Endodermal cell (in vitro differentiated cells): Measurements from ENCODE around the gene ARL16. TPM values are rescaled to one million over a fixed set of nuclear protein-coding genes. Genes with fewer than 3 reads are reported as not detected.

Experiments
- DNase-seq: peaks from one replicate; pipeline ENCODE4 v3.0.0-alpha.2; 2017
- H3K27ac ChIP-seq: 2 replicates; pipeline ENCODE4 v1.5.1; 2013; ENCODE audit warnings: mild to moderate bottlenecking, low read depth, low read length, moderate library complexity
- H3K27me3 ChIP-seq: 2 replicates; pipeline ENCODE4 v1.6.1; 2013; ENCODE audit warnings: mild to moderate bottlenecking, low read length, moderate library complexity; ENCODE audit not compliant: insufficient read depth, control insufficient read depth, poor library complexity, severe bottlenecking
- H3K36me3 ChIP-seq: 2 replicates; pipeline ENCODE4 v1.7.0; 2013; ENCODE audit warnings: mild to moderate bottlenecking, low read length, moderate library complexity; ENCODE audit not compliant: control insufficient read depth, insufficient read depth
- H3K4me1 ChIP-seq: one replicate; pipeline ENCODE4 v1.7.0; 2013; ENCODE audit warnings: low read length; ENCODE audit not compliant: control insufficient read depth, insufficient read depth
- H3K4me3 ChIP-seq: 2 replicates; pipeline ENCODE4 v1.5.1; 2013; ENCODE audit warnings: mild to moderate bottlenecking, low read length, moderate library complexity
- H3K9ac ChIP-seq: 2 replicates; pipeline ENCODE4 v1.6.1; 2013; ENCODE audit warnings: mild to moderate bottlenecking, low read length, moderate library complexity; ENCODE audit not compliant: poor library complexity, severe bottlenecking; ENCODE audit errors: extremely low read depth
- H3K9me3 ChIP-seq: 2 replicates; pipeline ENCODE4 v1.6.1; 2013; ENCODE audit warnings: mild to moderate bottlenecking, low read length, moderate library complexity; ENCODE audit not compliant: control insufficient read depth
- H3K27ac Mint-ChIP-seq: 2 replicates; pipeline ENCODE4 v1.8.0; 2020; ENCODE audit warnings: mixed read lengths
- H3K27me3 Mint-ChIP-seq: 2 replicates; pipeline ENCODE4 v1.8.0; 2021; ENCODE audit warnings: mild to moderate bottlenecking, mixed read lengths; ENCODE audit not compliant: insufficient read depth
- H3K36me3 Mint-ChIP-seq: 2 replicates; pipeline ENCODE4 v1.8.0; 2020; ENCODE audit warnings: low read depth, mixed read lengths
- H3K4me1 Mint-ChIP-seq: 2 replicates; pipeline ENCODE4 v1.8.0; 2020; ENCODE audit warnings: mixed read lengths
- H3K4me3 Mint-ChIP-seq: 2 replicates; pipeline ENCODE4 v1.8.0; 2020; ENCODE audit warnings: mild to moderate bottlenecking, moderate library complexity, mixed read lengths
- H3K9me3 Mint-ChIP-seq: 2 replicates; pipeline ENCODE4 v1.8.0; 2020; ENCODE audit warnings: mild to moderate bottlenecking, mixed read lengths
- WGBS, 2 experiments: methylation state at CpG; one replicate each; pipeline versions ENCODE4 v1.1.5 to v1.1.7; 2013; ENCODE audit warnings: missing lambda C conversion rate in 2 of 2, mixed read lengths in 1 of 2; ENCODE audit not compliant: insufficient coverage in 1 of 2, insufficient read length in 1 of 2; 5-methylcytosine and 5-hydroxymethylcytosine counted together
- total RNA-seq, 2 donors: library from RNA; stranded (reverse); fragmentation: NEBNext Ultra II Directional in 1 of 2; extraction: Animal tissue kit (Norgen Biotek cat#: 25700) in 1 of 2; gene quantifications; 2 replicates in 1 of 2; 3 replicates in 1 of 2; pipeline ENCODE4 v1.2.1, GENCODE V29; 2021
- TF ChIP-seq, protein P1 (sequence below): fragments of 200-600 bp; sonication (generic); conservative IDR thresholded peaks from 2 replicates; pipeline ENCODE4 v1.5.0; 2021; ENCODE audit warnings: antibody characterized with exemption, mild to moderate bottlenecking

The ARL16 gene
- total RNA-seq, 2 donors from 2014 or later, result 41.2 to 47.8 TPM

DNA sequence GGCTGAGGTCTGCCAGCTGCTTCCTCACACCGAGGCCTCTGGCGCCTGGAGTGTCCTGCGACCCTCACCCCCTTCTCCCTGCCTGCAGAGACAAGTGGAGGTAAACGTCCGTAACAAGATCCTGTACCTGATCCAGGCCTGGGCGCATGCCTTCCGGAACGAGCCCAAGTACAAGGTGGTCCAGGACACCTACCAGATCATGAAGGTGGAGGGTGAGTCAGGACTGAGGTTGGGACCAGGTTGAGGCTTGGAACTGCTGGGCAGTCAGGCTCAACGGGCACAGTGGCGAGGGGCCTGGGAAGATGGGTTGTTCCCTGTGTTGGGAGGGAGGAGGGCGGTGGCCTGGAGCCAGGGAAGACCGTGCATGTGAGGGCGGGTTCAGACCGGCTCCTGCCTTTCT is 5.0 kb upstream of the ARL16 start:
- Histone ChIP-seq H3K9ac (no peak overlapping the region), H3K9me3 (no peaks in the 10 kb centered on the region), H3K4me3 (no peak overlapping the region), H3K27ac (no peak overlapping the region), H3K36me3 (peaks cover 63% of the 10 kb centered on the region), H3K27me3 (no peaks in the 10 kb centered on the region), H3K4me1 (peaks cover 5% of the 10 kb centered on the region)
- peaks cover 47% of the 10 kb centered on the region for H3K36me3 Mint-ChIP-seq
- WGBS, 2 experiments, result 93 to 100% methylated on average over 9 to 14 of the region's 14 CpGs
- DNase-seq, result no peak
- no peak overlapping the region for H3K27ac Mint-ChIP-seq
- H3K4me3 Mint-ChIP-seq, result no peak overlapping the region
- peaks cover 7% of the 10 kb centered on the region for H3K4me1 Mint-ChIP-seq
- TF ChIP-seq, protein P1, sequence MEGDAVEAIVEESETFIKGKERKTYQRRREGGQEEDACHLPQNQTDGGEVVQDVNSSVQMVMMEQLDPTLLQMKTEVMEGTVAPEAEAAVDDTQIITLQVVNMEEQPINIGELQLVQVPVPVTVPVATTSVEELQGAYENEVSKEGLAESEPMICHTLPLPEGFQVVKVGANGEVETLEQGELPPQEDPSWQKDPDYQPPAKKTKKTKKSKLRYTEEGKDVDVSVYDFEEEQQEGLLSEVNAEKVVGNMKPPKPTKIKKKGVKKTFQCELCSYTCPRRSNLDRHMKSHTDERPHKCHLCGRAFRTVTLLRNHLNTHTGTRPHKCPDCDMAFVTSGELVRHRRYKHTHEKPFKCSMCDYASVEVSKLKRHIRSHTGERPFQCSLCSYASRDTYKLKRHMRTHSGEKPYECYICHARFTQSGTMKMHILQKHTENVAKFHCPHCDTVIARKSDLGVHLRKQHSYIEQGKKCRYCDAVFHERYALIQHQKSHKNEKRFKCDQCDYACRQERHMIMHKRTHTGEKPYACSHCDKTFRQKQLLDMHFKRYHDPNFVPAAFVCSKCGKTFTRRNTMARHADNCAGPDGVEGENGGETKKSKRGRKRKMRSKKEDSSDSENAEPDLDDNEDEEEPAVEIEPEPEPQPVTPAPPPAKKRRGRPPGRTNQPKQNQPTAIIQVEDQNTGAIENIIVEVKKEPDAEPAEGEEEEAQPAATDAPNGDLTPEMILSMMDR, result no peak
- H3K27me3 Mint-ChIP-seq, result no peaks in the 10 kb centered on the region
- no peaks in the 10 kb centered on the region for H3K9me3 Mint-ChIP-seq

DNA sequence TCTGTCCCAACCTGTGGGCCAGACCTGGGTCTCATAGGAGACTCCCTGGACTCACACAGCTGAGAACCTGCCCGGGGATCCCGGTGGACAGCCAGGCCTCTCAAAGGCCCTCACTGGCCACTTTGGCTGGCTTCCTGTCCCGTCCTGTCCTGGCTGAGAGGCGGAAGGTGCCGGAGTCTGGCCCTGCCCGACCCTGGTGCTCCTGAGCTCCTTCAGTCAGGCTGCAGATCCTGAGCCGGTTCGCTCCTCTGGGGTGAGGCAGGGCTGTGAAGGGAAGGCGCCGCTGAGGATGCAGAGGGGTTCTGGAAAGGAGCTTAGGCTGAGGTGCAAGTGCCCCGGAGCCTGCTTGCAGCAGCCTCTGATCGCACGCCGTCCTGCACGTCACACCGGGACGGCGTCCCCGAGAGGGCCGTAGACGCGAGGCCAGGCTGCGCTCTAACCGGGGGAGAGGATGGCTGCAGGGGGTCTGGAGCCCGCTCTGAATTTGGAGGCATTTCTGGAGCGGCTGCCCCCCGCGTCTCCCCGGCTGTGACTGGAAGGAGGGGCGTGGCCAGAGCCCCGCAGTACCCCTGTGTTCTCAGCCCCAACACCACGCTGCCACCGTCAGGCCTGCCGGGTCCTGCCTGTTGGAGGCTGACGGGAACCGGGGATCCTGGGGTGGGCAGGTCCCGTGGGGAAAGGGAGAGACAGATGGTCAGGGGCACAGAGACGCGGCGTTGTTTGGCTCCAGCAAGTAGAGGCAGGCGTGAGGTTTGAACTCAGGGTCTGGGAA is 4.4 kb upstream of the ARL16 start:
- no peak overlapping the region for H3K9ac ChIP-seq
- H3K4me1 ChIP-seq, result peaks cover 5% of the 10 kb centered on the region
- H3K9me3 Mint-ChIP-seq, result no peaks in the 10 kb centered on the region
- TF ChIP-seq, protein P1, result no peak
- H3K27me3 ChIP-seq, result no peaks in the 10 kb centered on the region
- WGBS, 2 experiments, result 91 to 95% methylated on average over 12 to 41 of the region's 41 CpGs
- no peak overlapping the region for H3K27ac Mint-ChIP-seq
- H3K27ac ChIP-seq, result no peak overlapping the region
- H3K9me3 ChIP-seq, result no peaks in the 10 kb centered on the region
- DNase-seq, result peak; percentile 48
- H3K4me3 ChIP-seq, result no peak overlapping the region
- H3K4me1 Mint-ChIP-seq, result peaks cover 7% of the 10 kb centered on the region
- peaks cover 47% of the 10 kb centered on the region for H3K36me3 Mint-ChIP-seq
- no peak overlapping the region for H3K4me3 Mint-ChIP-seq
- H3K36me3 ChIP-seq, result peaks cover 63% of the 10 kb centered on the region
- H3K27me3 Mint-ChIP-seq, result no peaks in the 10 kb centered on the region

DNA sequence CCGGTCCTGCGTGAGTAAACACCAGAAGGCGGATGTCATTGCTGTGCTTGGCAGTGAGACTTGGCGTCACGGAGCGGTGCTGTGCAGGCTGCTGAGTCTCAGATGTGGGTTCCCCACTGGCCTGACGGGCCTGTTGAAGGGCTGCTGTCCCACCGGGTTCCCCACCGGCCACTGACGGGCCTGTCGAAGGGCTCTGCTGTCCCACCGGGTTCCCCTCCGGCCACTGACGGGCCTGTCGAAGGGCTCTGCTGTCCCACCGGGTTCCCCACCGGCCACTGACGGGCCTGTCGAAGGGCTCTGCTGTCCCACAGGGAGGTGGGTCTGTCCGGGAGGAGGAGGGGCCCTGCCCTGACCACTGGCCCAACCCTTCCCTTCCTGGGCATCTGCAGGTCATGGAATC is 3.0 kb upstream of the ARL16 start:
- TF ChIP-seq, protein P1, result no peak
- H3K36me3 Mint-ChIP-seq, result peaks cover 40% of the 10 kb centered on the region
- no peak overlapping the region for H3K27ac ChIP-seq
- no peak overlapping the region for H3K4me3 Mint-ChIP-seq
- H3K4me1 Mint-ChIP-seq, result peaks cover 14% of the 10 kb centered on the region
- H3K4me3 ChIP-seq, result no peak overlapping the region
- H3K9me3 ChIP-seq, result no peaks in the 10 kb centered on the region
- DNase-seq, result no peak
- no peaks in the 10 kb centered on the region for H3K27me3 Mint-ChIP-seq
- peak overlapping the region; percentile 52 for H3K27ac Mint-ChIP-seq
- 87 to 95% methylated on average over 3 to 20 of the region's 20 CpGs for WGBS, 2 experiments
- no peaks in the 10 kb centered on the region for H3K27me3 ChIP-seq
- no peaks in the 10 kb centered on the region for H3K9me3 Mint-ChIP-seq
- no peak overlapping the region for H3K9ac ChIP-seq
- H3K36me3 ChIP-seq, result peaks cover 57% of the 10 kb centered on the region
- peaks cover 5% of the 10 kb centered on the region for H3K4me1 ChIP-seq
